MM.1S (cell line): Measurements from ENCODE around the gene JADE1.

Experiments used
- EZH2phosphoT487 ChIP-seq: fragments of 300-600 bp; sonication (generic); IDR thresholded peaks from 2 replicates; pipeline ENCODE4 v1.6.1; 2018; ENCODE audit warnings: antibody characterized with exemption, low read length
- TF ChIP-seq, protein P1 (sequence below): fragments of 300-600 bp; sonication (generic); IDR thresholded peaks from 2 replicates; pipeline ENCODE4 v1.5.1; 2016; ENCODE audit warnings: antibody characterized with exemption, low read length, mixed read lengths

DNA sequence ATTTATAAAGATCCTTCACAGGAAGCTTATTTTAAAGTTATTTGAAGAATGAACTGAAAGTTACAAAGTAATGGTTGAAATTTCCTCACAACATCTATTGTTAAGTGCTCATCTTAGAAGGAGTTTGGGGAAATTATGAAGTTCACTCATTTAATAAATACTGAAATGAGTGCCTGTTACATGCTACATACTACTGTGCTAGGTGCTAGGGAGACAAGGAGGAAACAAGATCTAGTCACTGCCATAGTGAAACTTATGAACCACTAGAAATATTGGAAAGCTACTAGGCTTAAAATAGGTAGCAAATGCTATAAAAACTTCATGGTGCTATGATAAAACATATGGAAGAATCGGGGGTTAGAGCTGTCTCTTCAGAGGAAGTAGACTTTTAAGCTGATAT, 97.1 kb downstream of the JADE1 start:
- TF ChIP-seq, protein P1, sequence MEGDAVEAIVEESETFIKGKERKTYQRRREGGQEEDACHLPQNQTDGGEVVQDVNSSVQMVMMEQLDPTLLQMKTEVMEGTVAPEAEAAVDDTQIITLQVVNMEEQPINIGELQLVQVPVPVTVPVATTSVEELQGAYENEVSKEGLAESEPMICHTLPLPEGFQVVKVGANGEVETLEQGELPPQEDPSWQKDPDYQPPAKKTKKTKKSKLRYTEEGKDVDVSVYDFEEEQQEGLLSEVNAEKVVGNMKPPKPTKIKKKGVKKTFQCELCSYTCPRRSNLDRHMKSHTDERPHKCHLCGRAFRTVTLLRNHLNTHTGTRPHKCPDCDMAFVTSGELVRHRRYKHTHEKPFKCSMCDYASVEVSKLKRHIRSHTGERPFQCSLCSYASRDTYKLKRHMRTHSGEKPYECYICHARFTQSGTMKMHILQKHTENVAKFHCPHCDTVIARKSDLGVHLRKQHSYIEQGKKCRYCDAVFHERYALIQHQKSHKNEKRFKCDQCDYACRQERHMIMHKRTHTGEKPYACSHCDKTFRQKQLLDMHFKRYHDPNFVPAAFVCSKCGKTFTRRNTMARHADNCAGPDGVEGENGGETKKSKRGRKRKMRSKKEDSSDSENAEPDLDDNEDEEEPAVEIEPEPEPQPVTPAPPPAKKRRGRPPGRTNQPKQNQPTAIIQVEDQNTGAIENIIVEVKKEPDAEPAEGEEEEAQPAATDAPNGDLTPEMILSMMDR, result no peak
- TF ChIP-seq EZH2phosphoT487, result no peak
